GM19455 (cell line): ENCODE data around the gene NUDT4.
"Not testable (repeated sequence)": the region's sequence is repeated elsewhere in the genome, so short reads cannot be mapped to it uniquely, and the experiment has no call there.

Source experiments
- ATAC-seq: cut with Tn5 transposase; IDR thresholded peaks from one replicate; pipeline ENCODE4 v1.9.1; 2021; ENCODE audit not compliant: unreplicated experiment

NUDT4 gene

GRCh38 chr12:93425736-93426411 lies 48.1 kb downstream of the NUDT4 start:
- ATAC-seq = no peak

DNA sequence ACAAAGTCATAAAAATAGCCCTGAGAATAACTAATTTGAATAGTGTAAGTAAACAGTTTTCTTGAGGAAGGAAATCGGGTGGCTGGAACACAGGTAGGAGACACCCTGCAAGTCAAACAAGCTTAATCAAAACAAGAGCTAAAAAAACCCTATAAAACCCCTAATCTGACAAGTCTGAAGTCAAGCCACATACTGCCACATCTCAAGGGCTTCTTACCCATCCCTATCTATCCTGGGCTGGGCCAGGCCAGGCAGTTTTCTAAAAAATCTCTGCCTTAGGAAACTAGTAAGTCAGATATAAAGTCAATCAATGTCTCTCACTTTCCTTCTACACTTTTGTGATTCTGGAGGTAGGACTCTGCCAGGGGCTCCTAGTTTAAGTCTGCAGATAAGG lies 48.7 kb downstream of the NUDT4 start:
- ATAC-seq = no peak

DNA sequence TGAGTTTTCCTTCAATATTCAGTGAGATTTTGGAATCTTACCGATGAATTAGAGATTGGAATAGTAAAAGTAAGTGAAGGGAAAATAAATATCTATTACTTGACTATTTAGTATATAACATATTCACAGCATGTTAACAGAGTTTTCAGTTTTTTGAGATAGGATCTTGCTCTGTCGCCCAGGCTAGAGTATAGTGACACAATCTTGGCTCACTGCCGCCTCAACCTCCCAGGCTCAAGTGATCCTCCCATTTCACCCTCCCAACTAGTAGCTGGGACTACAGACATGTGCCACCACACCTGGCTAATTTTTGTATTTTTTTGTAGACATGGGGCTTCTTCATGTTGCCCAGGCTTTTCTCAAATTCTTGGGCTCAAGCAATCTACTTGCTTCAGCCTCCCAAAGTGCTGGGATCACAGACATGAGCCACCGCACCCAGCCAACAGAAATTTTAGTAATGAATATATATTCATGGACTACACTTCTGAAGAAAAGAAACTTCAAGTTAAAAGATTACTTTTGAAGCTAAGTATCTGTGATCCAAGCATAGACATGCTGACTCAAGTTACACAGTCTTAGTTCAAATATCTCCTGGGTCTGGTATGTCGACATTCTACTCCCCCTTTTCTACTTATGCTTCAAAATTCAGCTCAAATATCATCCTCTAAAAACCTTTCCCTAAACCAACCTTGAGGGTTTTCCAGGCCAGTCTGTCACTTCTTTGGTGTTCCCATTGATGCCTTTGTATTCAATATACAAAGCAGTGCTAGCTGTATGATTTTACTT lies 50.2 kb downstream of the NUDT4 start:
- ATAC-seq = no peak

DNA sequence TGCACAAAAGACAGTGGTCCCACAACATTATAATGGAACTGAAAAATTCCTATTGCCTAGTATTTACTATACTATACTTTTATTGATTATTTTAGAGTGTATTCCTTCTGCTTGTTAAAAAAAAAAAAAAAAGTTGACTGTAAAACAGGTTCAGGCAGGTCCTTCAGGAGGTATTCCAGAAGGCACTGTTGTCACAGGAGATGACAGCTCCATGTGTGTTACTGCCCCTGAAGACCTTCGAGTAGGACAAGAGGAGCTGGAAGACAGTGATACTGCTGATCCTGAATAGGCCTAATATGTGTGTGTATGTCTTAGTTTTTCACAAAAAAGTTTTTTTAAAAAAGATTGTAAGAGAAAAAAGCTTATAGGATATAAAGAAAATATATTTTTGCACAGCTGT lies 51.7 kb downstream of the NUDT4 start:
- no peak for ATAC-seq

DNA sequence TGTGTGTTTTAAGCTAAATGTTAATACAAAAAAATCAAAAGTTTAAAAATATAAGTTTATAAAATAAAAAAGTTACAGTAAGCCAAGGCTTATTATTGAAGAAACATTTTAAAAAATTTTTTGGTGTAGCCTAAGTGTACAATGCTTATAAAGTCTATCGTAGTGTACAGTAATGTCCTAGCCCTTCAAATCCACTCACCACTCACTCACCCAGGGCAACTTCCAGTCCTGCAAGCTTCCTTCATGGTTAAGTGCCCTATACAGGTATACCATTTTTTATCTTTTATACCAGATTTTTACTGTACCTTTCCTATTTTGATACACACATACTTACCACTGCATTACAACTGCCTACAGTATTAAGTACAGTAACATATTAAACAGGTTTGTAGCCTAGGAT lies 52.1 kb downstream of the NUDT4 start:
- ATAC-seq = no peak

GRCh38 chr12:93430280-93430679 lies 52.6 kb downstream of the NUDT4 start:
- ATAC-seq = no peak

DNA sequence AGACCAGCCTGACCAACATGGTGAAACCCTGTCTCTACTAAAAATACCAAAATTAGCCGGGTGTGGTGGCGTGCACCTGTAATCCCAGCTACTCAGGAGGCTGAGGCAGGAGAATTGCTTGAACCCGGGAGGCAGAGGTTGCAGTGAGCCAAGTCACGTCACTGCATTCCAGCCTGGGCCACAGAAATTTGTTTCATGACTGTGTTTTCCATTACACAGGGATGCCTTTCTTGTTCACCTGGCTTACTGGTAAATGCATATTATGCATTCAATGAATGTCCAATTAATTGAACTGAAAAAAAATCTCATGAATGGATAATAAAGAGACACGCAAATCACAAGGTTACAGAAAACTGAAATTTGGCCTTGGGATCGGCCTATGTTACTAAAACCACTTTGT lies 54.3 kb downstream of the NUDT4 start:
- ATAC-seq = not testable (repeated sequence)

DNA sequence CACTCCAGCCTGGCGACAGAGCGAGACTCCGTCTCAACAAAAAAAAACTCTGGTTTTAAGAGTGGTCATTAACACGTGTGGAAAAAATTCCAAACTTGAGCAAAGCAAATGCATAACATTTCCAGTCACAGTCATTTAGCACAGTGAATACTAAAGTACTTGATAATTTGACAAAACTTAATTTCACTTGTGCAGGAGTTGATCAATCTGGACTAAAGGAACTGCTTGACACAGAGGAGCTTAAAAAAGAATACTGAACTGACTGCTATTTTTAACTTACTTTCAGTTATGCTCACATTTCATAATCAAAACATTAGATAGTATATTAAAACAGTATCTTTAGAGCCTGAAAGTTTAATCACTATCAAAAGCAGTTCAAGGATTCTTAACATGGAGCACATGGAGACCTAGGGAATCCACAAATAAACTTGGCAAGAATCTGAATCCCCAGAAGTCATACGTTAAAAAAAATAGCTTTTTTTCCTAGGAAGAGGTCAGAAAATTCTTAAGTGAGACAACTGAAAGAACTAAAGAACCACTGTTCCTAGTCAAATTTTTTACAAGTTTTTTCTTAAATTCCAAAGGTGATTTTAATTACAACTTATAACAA lies 56.6 kb downstream of the NUDT4 start:
- no peak for ATAC-seq

GRCh38 chr12:93438266-93439050 lies 60.7 kb downstream of the NUDT4 start:
- ATAC-seq = no peak

DNA sequence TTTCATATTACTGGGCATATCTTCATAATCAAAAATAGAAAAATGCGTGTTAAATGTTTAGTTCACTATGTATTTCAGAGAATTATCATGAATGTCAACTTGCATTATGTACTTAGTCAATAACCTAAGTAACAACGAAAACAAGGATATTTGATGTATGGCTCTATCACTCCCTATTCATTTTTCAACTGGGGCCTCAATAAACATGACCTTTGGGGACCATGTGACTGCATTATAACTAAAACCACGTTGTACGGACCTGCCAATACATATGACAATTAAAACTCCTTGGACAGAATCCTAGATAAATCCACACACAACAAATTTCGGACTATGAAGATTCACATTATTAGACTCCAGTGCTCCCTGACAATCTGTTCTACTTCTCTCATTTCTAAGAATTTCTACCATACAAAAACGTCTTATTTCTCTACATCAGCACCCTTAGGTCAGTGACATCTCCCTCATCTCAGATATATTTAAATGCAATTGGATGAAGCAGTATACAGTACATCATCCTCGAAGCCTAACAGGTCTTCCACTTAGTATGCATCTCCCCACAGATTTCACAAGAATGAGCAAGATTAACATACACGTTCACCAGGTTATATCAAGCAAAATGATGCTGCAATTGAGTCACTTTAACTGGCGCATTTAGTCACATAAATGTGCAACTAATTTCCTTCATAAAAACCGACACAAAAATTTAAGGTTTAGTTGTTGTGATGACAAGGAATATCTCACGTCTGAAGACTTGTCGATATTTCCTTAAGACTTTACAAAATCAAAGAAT lies 62.5 kb downstream of the NUDT4 start:
- ATAC-seq = no peak

DNA sequence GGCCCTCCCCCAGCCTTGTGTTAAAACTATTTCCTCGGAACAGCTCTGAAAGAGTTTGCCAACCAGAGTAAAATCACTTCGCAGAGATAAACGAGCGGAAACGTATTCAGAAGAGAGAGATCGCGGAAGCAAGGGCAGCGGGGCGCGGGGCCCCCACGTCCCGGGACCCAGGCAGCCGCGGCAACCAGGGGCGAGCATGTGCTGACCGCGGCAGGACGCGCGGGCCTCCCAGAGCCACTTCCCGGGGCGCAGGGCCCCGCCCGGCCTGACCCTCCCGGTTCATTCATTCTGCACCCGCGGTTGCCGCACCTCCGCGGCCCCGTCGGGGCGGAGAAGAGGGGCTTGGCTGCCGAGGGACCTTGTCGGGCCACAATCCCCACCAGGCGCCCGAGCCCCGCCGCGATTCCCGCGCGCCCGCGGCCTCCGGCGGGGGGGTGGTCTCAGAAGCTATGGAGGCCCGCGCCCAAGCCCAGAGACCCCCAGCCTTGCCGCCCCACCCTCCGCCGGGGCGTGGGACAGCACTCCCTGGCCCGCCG lies 63.4 kb downstream of the NUDT4 start:
- peak; percentile 12 for ATAC-seq

- peak; percentile 77 for ATAC-seq
Measured at GRCh38 chr12:93441617-93442410, 64.1 kb downstream of the NUDT4 start, which contains the start of gene UBE2N. Gene UBE2N (minus strand): TSS chr12:93441947. CDS start chr12:93441884, 63 bp downstream.

DNA sequence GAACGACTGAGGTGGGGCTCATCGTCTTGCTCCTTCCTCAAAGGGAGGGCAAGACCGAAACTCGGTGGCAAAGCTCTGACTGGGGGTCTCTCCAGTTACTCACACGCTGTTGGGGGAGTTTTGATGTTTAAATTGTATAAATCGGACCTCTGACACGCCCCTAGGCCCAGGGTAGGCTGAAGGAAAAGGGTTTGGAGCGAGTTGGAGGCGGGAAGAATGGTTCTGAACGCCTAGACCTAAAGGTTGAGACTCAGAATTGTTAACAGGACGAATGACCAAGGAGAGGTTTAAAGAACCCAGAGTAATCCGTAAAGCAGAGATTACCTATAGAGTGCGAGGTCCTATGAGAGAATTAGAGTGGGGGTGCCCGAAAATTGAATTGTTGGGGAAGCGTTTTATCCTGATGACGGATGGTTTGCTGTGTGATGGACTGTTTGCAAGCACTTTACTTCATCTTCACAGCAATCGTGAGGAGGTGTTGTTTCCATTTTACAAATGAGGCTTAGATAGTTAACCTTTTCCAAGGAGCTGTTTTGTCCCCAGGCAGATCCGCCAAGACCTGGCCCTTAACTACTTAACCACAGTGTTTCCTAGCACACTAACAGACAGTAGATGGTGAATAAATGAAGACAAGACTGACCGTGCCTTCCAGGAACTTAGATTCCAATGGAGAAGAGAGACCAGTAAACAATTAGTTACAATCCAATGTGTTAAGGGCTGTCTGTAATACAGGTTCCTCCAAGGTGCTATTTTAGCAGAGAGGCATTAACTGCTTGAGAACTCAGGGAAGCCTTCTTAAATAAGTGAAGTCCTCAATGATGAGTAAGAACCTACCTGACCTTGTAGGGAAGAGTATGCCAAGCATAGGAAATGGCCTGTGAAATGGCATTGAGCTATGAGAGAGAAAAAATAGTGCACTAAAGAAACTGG lies 65.0 kb downstream of the NUDT4 start:
- ATAC-seq = no peak

GRCh38 chr12:93443576-93443975 lies 65.9 kb downstream of the NUDT4 start:
- no peak for ATAC-seq

- no peak for ATAC-seq
Measured at GRCh38 chr12:93447555-93448290, 70.0 kb downstream of the NUDT4 start.

DNA sequence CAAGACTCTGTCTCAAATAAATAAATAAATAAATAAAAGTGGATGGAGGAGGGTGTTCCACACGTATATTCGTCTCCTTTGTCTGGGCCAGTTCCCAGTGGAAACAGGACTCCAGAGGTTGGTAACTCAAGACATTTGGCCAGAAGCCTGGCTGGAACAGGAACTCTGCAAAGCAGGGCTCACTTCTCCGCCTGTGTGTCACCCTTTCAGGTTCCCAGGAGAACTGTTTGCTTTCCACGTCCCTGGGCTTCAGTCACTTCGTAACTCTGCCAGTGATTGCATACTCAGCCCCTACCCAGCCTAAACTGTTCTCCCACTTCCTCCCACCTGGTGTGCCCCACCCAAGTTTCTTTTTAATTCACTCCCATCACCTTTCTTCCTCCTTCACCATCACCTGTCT lies 71.1 kb downstream of the NUDT4 start:
- ATAC-seq = no peak

GRCh38 chr12:93449277-93449676 lies 71.6 kb downstream of the NUDT4 start:
- ATAC-seq = no peak
